Measurements from ENCODE around the gene TTLL5. TPM values are rescaled to one million over a fixed set of nuclear protein-coding genes. Genes with fewer than 3 reads are reported as not detected.

TTLL5 gene
- total RNA-seq, 1 donor from 2014 or later = 51.9 TPM

DNA sequence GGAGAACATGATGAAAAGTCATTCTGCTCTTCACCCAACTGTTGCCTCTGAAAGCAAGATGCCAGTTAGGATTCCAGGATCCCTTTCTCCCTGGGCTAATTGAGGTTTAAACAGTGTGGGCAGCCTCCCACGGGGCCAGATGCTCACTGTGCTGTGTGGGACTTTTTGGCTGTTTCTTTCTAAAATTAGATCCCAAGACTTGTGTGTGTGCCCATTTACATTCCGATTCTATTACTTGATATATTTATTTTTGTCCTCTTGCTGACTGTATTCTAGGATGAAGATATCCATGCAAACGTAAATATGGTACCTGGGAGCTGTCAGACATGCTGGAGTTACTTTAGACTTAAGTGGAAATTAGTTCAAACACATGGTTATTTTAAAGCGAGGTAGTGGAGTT lies 330.7 kb downstream of the TTLL5 start:
- Mint-ChIP-seq H3K27me3 (no peaks in the 10 kb centered on the region), H3K27ac (no peak overlapping the region), H3K4me1 (ENCODE audit: low read depth) (peaks cover under 1% of the 10 kb centered on the region), H3K9me3 (ENCODE audit: low read depth) (no peaks in the 10 kb centered on the region), H3K4me3 (ENCODE audit: low read depth) (no peak overlapping the region), H3K36me3 (ENCODE audit: insufficient read depth) (peaks cover 11% of the 10 kb centered on the region)
- TF ChIP-seq, protein P1, sequence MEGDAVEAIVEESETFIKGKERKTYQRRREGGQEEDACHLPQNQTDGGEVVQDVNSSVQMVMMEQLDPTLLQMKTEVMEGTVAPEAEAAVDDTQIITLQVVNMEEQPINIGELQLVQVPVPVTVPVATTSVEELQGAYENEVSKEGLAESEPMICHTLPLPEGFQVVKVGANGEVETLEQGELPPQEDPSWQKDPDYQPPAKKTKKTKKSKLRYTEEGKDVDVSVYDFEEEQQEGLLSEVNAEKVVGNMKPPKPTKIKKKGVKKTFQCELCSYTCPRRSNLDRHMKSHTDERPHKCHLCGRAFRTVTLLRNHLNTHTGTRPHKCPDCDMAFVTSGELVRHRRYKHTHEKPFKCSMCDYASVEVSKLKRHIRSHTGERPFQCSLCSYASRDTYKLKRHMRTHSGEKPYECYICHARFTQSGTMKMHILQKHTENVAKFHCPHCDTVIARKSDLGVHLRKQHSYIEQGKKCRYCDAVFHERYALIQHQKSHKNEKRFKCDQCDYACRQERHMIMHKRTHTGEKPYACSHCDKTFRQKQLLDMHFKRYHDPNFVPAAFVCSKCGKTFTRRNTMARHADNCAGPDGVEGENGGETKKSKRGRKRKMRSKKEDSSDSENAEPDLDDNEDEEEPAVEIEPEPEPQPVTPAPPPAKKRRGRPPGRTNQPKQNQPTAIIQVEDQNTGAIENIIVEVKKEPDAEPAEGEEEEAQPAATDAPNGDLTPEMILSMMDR (IDR thresholded peaks at IDR 0.05; ENCODE audit: unreplicated experiment) = no peak
- no peak for DNase-seq (ENCODE audit: low spot score, unreplicated experiment)

DNA sequence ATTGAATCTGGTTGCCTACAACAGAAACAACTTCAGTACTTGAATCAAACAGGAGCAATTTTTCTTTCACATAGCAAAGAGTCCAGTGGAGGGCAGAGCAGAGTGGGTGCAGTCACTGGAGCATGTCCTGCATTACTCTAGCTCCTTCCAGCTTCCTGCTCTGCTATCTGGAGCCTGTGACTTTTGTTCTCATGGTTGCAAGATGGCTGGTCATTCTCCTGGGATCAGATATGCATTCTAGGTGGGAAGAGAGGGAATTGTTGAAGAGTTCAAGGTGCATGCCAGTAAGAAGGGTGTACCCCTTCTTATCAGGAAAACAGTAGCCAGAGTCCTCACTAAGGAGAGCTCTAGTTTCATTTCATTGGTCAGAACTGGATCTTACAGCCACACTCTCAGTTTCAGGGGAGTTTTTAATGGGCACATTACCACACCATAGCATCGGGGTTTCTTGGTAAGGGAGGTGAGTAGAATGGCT lies 332.6 kb downstream of the TTLL5 start:
- Mint-ChIP-seq H3K4me1 (ENCODE audit: low read depth) (no peaks in the 10 kb centered on the region), H3K27me3 (no peaks in the 10 kb centered on the region), H3K9me3 (ENCODE audit: low read depth) (no peaks in the 10 kb centered on the region), H3K4me3 (ENCODE audit: low read depth) (no peak overlapping the region), H3K27ac (no peak overlapping the region), H3K36me3 (ENCODE audit: insufficient read depth) (peaks cover 14% of the 10 kb centered on the region)
- no peak for DNase-seq (ENCODE audit: low spot score, unreplicated experiment)
- TF ChIP-seq, protein P1 (IDR thresholded peaks at IDR 0.05; ENCODE audit: unreplicated experiment) = no peak

DNA sequence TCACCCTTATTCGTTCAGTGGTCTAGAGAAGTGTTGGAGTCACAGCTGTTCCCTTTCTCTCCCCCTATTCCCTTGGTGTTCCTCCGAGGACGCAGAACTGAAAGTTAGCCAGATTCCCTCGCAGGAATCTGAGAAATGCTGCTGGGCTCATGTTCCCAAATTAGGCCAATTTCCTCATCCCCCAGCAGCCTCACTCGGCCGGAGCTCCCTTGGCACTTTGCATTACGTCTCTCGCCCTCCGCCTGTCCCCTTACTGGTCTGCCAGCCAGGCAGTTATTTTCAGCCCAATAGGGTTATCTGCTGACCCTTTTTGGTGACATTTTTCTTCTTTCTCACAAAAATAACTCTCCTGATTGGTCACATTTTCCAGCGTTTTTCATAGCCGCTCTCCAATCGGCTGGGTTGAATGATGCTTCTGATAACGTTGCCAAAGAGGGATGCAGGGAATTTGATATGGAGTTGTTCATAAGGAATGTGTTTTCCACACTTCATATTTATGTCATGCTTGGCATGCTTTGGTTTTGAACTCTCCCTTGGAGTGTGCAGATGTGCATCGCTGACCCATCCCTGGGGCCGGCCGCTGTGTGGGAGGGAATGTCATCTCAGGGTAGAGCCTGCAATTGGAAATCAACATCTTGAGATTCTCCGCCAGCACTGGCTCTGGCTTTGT lies 334.5 kb downstream of the TTLL5 start:
- H3K36me3 Mint-ChIP-seq (ENCODE audit: insufficient read depth) = peaks cover 15% of the 10 kb centered on the region

DNA sequence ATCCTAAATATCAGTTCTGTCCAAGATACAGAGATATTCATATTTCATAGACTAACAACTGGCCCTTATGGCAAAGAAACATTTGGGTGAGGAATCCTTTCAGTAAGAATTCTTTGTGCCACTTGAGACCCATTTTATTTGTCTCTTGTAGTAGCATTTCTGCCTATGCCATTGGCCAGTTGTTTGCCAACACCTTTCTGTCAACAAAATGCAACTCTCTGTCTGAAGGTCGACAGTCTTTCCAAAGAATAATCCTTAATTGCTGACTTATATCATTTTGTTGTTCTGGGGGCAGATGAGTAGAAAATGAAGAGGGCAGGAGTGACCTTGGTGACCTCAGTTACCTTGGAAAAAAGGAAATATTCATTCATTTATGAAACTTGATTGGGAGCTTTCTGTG lies 335.4 kb downstream of the TTLL5 start:
- Mint-ChIP-seq H3K27me3 (no peaks in the 10 kb centered on the region), H3K4me1 (ENCODE audit: low read depth) (no peaks in the 10 kb centered on the region)

More for the DNA sequence above, 334.5 kb downstream of the TTLL5 start:
- no peaks in the 10 kb centered on the region for H3K27me3 Mint-ChIP-seq
- no peaks in the 10 kb centered on the region for H3K9me3 Mint-ChIP-seq (ENCODE audit: low read depth)
- TF ChIP-seq, protein P1 (IDR thresholded peaks at IDR 0.05; ENCODE audit: unreplicated experiment) = no peak
- no peaks in the 10 kb centered on the region for H3K4me1 Mint-ChIP-seq (ENCODE audit: low read depth)
- no peak overlapping the region for H3K4me3 Mint-ChIP-seq (ENCODE audit: low read depth)
- no peak for DNase-seq (ENCODE audit: low spot score, unreplicated experiment)
- no peak overlapping the region for H3K27ac Mint-ChIP-seq

DNA sequence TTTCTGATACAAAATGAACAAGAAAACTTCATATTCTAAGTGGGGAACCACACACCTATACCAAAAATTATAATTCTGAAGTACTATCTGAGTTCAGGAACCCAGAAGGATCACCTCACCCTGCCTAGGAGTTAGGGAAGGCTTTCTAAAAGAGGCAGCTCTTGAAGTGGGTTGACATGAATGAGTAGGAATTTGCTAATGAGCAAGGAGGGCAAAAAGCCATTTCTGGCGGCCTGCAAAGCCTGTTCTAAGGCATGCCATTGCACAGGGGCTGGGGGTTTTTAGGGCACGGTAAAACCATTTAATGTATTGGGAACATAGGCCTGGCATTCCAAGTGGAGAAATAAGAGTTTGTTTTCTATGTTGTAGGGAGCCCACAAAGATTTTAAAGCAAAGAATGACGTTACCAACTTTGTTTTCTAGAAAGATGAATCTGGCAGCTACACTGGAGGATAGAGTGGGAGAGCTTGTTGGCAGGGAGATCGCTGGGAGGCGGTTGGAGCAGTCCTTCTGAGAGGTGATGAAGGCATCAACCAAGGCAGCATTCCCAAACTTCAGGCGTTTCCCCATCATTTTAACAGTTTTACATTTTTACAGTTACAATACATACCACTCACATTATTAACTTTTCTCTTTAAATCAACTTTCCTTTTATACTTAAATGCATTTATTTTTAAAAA lies 338.6 kb downstream of the TTLL5 start:
- no peak overlapping the region for H3K4me3 Mint-ChIP-seq (ENCODE audit: low read depth)

More for the DNA sequence above, 335.4 kb downstream of the TTLL5 start:
- H3K4me3 Mint-ChIP-seq (ENCODE audit: low read depth) = no peak overlapping the region
- TF ChIP-seq, protein P1 (IDR thresholded peaks at IDR 0.05; ENCODE audit: unreplicated experiment) = no peak
- DNase-seq (ENCODE audit: low spot score, unreplicated experiment) = no peak
- H3K36me3 Mint-ChIP-seq (ENCODE audit: insufficient read depth) = peaks cover 25% of the 10 kb centered on the region
- no peaks in the 10 kb centered on the region for H3K9me3 Mint-ChIP-seq (ENCODE audit: low read depth)
- no peak overlapping the region for H3K27ac Mint-ChIP-seq

More for the DNA sequence above, 338.6 kb downstream of the TTLL5 start:
- no peak for DNase-seq (ENCODE audit: low spot score, unreplicated experiment)
- H3K4me1 Mint-ChIP-seq (ENCODE audit: low read depth) = no peaks in the 10 kb centered on the region
- H3K9me3 Mint-ChIP-seq (ENCODE audit: low read depth) = peaks cover 8% of the 10 kb centered on the region
- TF ChIP-seq, protein P1 (IDR thresholded peaks at IDR 0.05; ENCODE audit: unreplicated experiment) = no peak
- peaks cover 34% of the 10 kb centered on the region for H3K36me3 Mint-ChIP-seq (ENCODE audit: insufficient read depth)
- H3K27me3 Mint-ChIP-seq = no peaks in the 10 kb centered on the region
- no peak overlapping the region for H3K27ac Mint-ChIP-seq
